GM23338 (cell line): ENCODE measurements around the gene LEMD2. TPM values are rescaled to one million over a fixed set of nuclear protein-coding genes. Genes with fewer than 3 reads are reported as not detected.
A peak's percentile ranks its signal among the peaks of the same experiment; 100 is the strongest.

Source experiments
- ATAC-seq: fragments of 200-7000 bp; cut with Tn5 transposase; 3 replicates; pipeline ENCODE4 v1.9.1; 2020
- DNase-seq: peaks from one replicate; pipeline ENCODE4 v3.0.0-alpha.2; 2015; ENCODE audit warnings: low spot score
- H2AFZ ChIP-seq: fragments of 200-600 bp; sonication (generic); 2 replicates; pipeline ENCODE4 v1.8.0; 2016; ENCODE audit warnings: antibody characterized with exemption, mild to moderate bottlenecking, moderate library complexity
- H3F3A ChIP-seq: fragments of 200-600 bp; sonication (generic); replicated peaks from 2 replicates; pipeline ENCODE4 v1.8.0; 2017; ENCODE audit warnings: antibody characterized with exemption, mixed run types, low read depth
- H3K27ac ChIP-seq: fragments of 200-600 bp; sonication (generic); 2 replicates; pipeline ENCODE4 v1.6.1; 2016; ENCODE audit warnings: low read depth
- H3K27me3 ChIP-seq: fragments of 200-600 bp; sonication (generic); 2 replicates; pipeline ENCODE4 v1.8.0; 2016; ENCODE audit warnings: mild to moderate bottlenecking, mixed run types, moderate library complexity; ENCODE audit not compliant: insufficient read depth
- H3K36me3 ChIP-seq: fragments of 200-600 bp; sonication (generic); 2 replicates; pipeline ENCODE4 v1.8.0; 2016; ENCODE audit warnings: mild to moderate bottlenecking; ENCODE audit not compliant: insufficient read depth
- H3K4me1 ChIP-seq: fragments of 200-600 bp; sonication (generic); 2 replicates; pipeline ENCODE4 v1.8.0; 2016; ENCODE audit warnings: mild to moderate bottlenecking, moderate library complexity; ENCODE audit not compliant: insufficient read depth
- H3K4me2 ChIP-seq: fragments of 200-600 bp; sonication (generic); 2 replicates; pipeline ENCODE4 v1.7.1; 2017; ENCODE audit warnings: mixed run types
- H3K4me3 ChIP-seq: fragments of 200-600 bp; sonication (generic); 2 replicates; pipeline ENCODE4 v1.6.1; 2016; ENCODE audit warnings: mixed run types
- H3K79me2 ChIP-seq: fragments of 200-600 bp; sonication (generic); replicated peaks from 2 replicates; pipeline ENCODE4 v1.8.0; 2017; ENCODE audit warnings: mild to moderate bottlenecking; ENCODE audit not compliant: insufficient read depth
- H3K9me2 ChIP-seq: fragments of 200-600 bp; sonication (generic); 2 replicates; pipeline ENCODE4 v1.8.0; 2017; ENCODE audit not compliant: insufficient read depth
- H4K20me1 ChIP-seq: fragments of 200-600 bp; sonication (generic); replicated peaks from 2 replicates; pipeline ENCODE4 v1.8.0; 2017; ENCODE audit warnings: mild to moderate bottlenecking; ENCODE audit not compliant: insufficient read depth
- H3K27ac Mint-ChIP-seq: 2 replicates; pipeline ENCODE4 v1.8.0; 2020; ENCODE audit warnings: inconsistent platforms, mild to moderate bottlenecking, moderate library complexity, mixed read lengths
- H3K27me3 Mint-ChIP-seq: 3 replicates; pipeline ENCODE4 v1.8.0; 2022; ENCODE audit warnings: low read depth, mild to moderate bottlenecking, moderate library complexity, mixed read lengths, inconsistent platforms; ENCODE audit not compliant: insufficient read depth, poor library complexity
- H3K36me3 Mint-ChIP-seq: 3 replicates; pipeline ENCODE4 v1.8.0; 2021; ENCODE audit warnings: low read depth, mild to moderate bottlenecking, inconsistent platforms, moderate library complexity, mixed read lengths
- H3K4me1 Mint-ChIP-seq: 3 replicates; pipeline ENCODE4 v1.8.0; 2020; ENCODE audit warnings: mild to moderate bottlenecking, inconsistent platforms, mixed read lengths
- H3K4me3 Mint-ChIP-seq: 3 replicates; pipeline ENCODE4 v1.8.0; 2021; ENCODE audit warnings: moderate library complexity, mild to moderate bottlenecking, inconsistent platforms, mixed read lengths
- H3K9me3 Mint-ChIP-seq: 3 replicates; pipeline ENCODE4 v1.8.0; 2020; ENCODE audit warnings: moderate library complexity, mild to moderate bottlenecking, inconsistent platforms, mixed read lengths
- CREB1 ChIP-seq: fragments of 250-450 bp; sonication (Bioruptor Pico); IDR thresholded peaks from 2 replicates; pipeline ENCODE4 v1.5.0; 2020; ENCODE audit warnings: low read depth, mild to moderate bottlenecking, moderate library complexity
- CTCF ChIP-seq, 2 experiments: fragments of 200-600 bp in 1 of 2; sonication (generic) in 1 of 2; conservative IDR thresholded peaks; 2 replicates each; pipeline versions ENCODE4 v1.5.1 to v1.6.1; 2016 to 2017; ENCODE audit warnings: antibody characterized with exemption in 2 of 2, low read depth in 2 of 2, mild to moderate bottlenecking in 2 of 2, moderate library complexity in 1 of 2
- ETS1 ChIP-seq: IDR thresholded peaks from 2 replicates; pipeline ENCODE4 v1.6.1; 2016; ENCODE audit warnings: antibody characterized with exemption
- EZH2 ChIP-seq: fragments of 200-600 bp; sonication (generic); IDR thresholded peaks from one replicate; pipeline ENCODE4 v1.8.0; 2017; ENCODE audit warnings: antibody characterized with exemption, mild to moderate bottlenecking, low read depth; ENCODE audit not compliant: unreplicated experiment
- EZH2phosphoT487 ChIP-seq: fragments of 200-600 bp; sonication (generic); IDR thresholded peaks from one replicate; pipeline ENCODE4 v1.8.1; 2018; ENCODE audit warnings: antibody characterized with exemption; ENCODE audit not compliant: unreplicated experiment
- JUNB ChIP-seq: IDR thresholded peaks from one replicate; pipeline ENCODE4 v1.6.1; 2016; ENCODE audit warnings: antibody characterized with exemption; ENCODE audit not compliant: unreplicated experiment
- NANOG ChIP-seq: IDR thresholded peaks from 2 replicates; pipeline ENCODE4 v1.6.1; 2016; ENCODE audit warnings: antibody characterized with exemption, borderline replicate concordance
- POLR2AphosphoS5 ChIP-seq: IDR thresholded peaks from 2 replicates; pipeline ENCODE4 v1.6.1; 2016; ENCODE audit warnings: antibody characterized with exemption, low read depth
- REST ChIP-seq: IDR thresholded peaks from one replicate; pipeline ENCODE4 v1.6.1; 2018; ENCODE audit warnings: antibody characterized with exemption; ENCODE audit not compliant: unreplicated experiment
- STAT1 ChIP-seq: IDR thresholded peaks from one replicate; pipeline ENCODE4 v1.6.1; 2016; ENCODE audit warnings: antibody characterized with exemption; ENCODE audit not compliant: unreplicated experiment
- ZNF114 ChIP-seq: fragments of 250-450 bp; sonication (Bioruptor Pico); IDR thresholded peaks from 2 replicates; pipeline ENCODE4 v1.5.0; 2020; ENCODE audit warnings: mild to moderate bottlenecking, moderate library complexity
- ZNF331 ChIP-seq: fragments of 250-450 bp; sonication (Bioruptor Pico); IDR thresholded peaks from 2 replicates; pipeline ENCODE4 v1.5.0; 2020; ENCODE audit warnings: low read depth, mild to moderate bottlenecking, moderate library complexity
- polyA plus RNA-seq: library from polyadenylated mRNA; unstranded; fragments of >200 nt; fragmentation: Nextera tagmentation; extraction: Ambion mirVana; gene quantifications from 2 replicates; pipeline ENCODE4 v1.2.1, GENCODE V29; 2016
- total RNA-seq: library from RNA; depleted of rRNA; stranded (reverse); fragments of >200 nt; shearing (Covaris generic); gene quantifications from 2 replicates; pipeline ENCODE4 v1.2.3, GENCODE V29; 2014

LEMD2 gene
- total and polyA plus RNA-seq, 2 experiments from 2014 or later, result 28.6 to 64.7 TPM

GRCh38 chr6:33820784-33821520 is 32.0 kb upstream of the LEMD2 start:
- Mint-ChIP-seq H3K4me3 (no peak overlapping the region), H3K27ac (no peak overlapping the region), H3K36me3 (no peaks in the 10 kb centered on the region; the same call in 2 of the 3 replicates), H3K4me1 (peaks cover 24% of the 10 kb centered on the region), H3K9me3 (no peaks in the 10 kb centered on the region), H3K27me3 (peaks cover 16% of the 10 kb centered on the region)
- Histone ChIP-seq H3K4me3 (no peak overlapping the region), H2AFZ (0 out of 2 replicates have a peak overlapping the region, but pooled peaks have one; percentile 59), H4K20me1 (no peaks in the 10 kb centered on the region), H3F3A (no peaks in the 10 kb centered on the region), H3K36me3 (no peaks in the 10 kb centered on the region), H3K4me1 (peaks cover 6% of the 10 kb centered on the region; the same call in 1 of the 2 replicates), H3K27ac (no peak overlapping the region), H3K9me2 (peaks cover 6% of the 10 kb centered on the region; the same call in 1 of the 2 replicates), H3K79me2 (no peaks in the 10 kb centered on the region), H3K4me2 (no peak overlapping the region), H3K27me3 (no peaks in the 10 kb centered on the region)
- DNase-seq (no peak), ATAC-seq (no peak)
- no peak for TF ChIP-seq EZH2

- no peak overlapping the region for H3K4me3 Mint-ChIP-seq
- TF ChIP-seq EZH2 (no peak), ZNF331 (CRISPR knock-in tag) (no peak), CTCF (conservative IDR thresholded peaks at IDR 0.05; ENCODE audit: low read depth in 2 of 2) (no peak), NANOG (no peak), REST (no peak), EZH2phosphoT487 (no peak), ETS1 (no peak), CREB1 (CRISPR knock-in tag) (no peak), JUNB (no peak), ZNF114 (CRISPR knock-in tag) (no peak), STAT1 (no peak), POLR2AphosphoS5 (no peak)
Measured at GRCh38 chr6:33820243-33820642, 31.3 kb upstream of the LEMD2 start.

More at GRCh38 chr6:33820243-33820642, 31.3 kb upstream of the LEMD2 start:
- H4K20me1 ChIP-seq, result no peaks in the 10 kb centered on the region
- H3K79me2 ChIP-seq, result no peaks in the 10 kb centered on the region
- H3K4me3 ChIP-seq, result no peak overlapping the region
- Mint-ChIP-seq H3K27ac (no peak overlapping the region), H3K9me3 (no peaks in the 10 kb centered on the region), H3K36me3 (no peaks in the 10 kb centered on the region; the same call in 2 of the 3 replicates), H3K27me3 (peaks cover 14% of the 10 kb centered on the region), H3K4me1 (peaks cover 31% of the 10 kb centered on the region)
- H3K27ac ChIP-seq, result no peak overlapping the region
- H3K4me1 ChIP-seq, result peaks cover 10% of the 10 kb centered on the region
- peaks cover 6% of the 10 kb centered on the region; the same call in 1 of the 2 replicates for H3K9me2 ChIP-seq
- no peak for ATAC-seq
- DNase-seq, result no peak
- H2AFZ ChIP-seq, result no peak overlapping the region
- H3F3A ChIP-seq, result no peaks in the 10 kb centered on the region
- H3K36me3 ChIP-seq, result no peaks in the 10 kb centered on the region
- no peaks in the 10 kb centered on the region for H3K27me3 ChIP-seq
- H3K4me2 ChIP-seq, result no peak overlapping the region
